Activated CD4-positive, alpha-beta T cell treated with anti-CD3 and anti-CD28 coated beads for 36 hours (primary cell): ENCODE data around the gene SCMH1. TPM values are rescaled to one million over a fixed set of nuclear protein-coding genes. Genes with fewer than 3 reads are reported as not detected.

Experiments
- ATAC-seq: fragments of 200-7000 bp; cut with Tn5 transposase; one replicate; pipeline ENCODE4 v1.10.0; 2021; ENCODE audit warnings: mild to moderate bottlenecking, moderate library complexity
- CTCF ChIA-PET: fragments of 350-600 bp; sonication (Branson Sonifier 250); formaldehyde crosslinking; loops from one replicate; lab custom pipeline; 2021; ENCODE audit warnings: antibody characterized with exemption; lab: Charles Lee
- POLR2A ChIA-PET: fragments of 350-600 bp; sonication (Branson Sonifier 250); formaldehyde crosslinking; loops from one replicate; lab custom pipeline; 2021; ENCODE audit warnings: antibody characterized with exemption, inconsistent platforms; lab: Charles Lee
- DNase-seq: peaks from one replicate; pipeline ENCODE4 v3.0.0-alpha.2; 2020
- H3K27ac Mint-ChIP-seq: one replicate; pipeline ENCODE4 v1.8.0; 2021; ENCODE audit warnings: mixed read lengths
- H3K27me3 Mint-ChIP-seq: one replicate; pipeline ENCODE4 v1.8.0; 2021; ENCODE audit warnings: mixed read lengths
- H3K36me3 Mint-ChIP-seq: one replicate; pipeline ENCODE4 v1.8.0; 2021; ENCODE audit warnings: low read depth, mixed read lengths
- H3K4me1 Mint-ChIP-seq: one replicate; pipeline ENCODE4 v1.8.0; 2021; ENCODE audit warnings: mixed read lengths
- H3K4me3 Mint-ChIP-seq: one replicate; pipeline ENCODE4 v1.8.0; 2021; ENCODE audit warnings: mild to moderate bottlenecking, moderate library complexity, mixed read lengths
- H3K9me3 Mint-ChIP-seq: one replicate; pipeline ENCODE4 v1.8.0; 2021; ENCODE audit warnings: low read depth, mixed read lengths
- intact Hi-C, 2 experiments: fragments of 100-400 bp; cut with DNase I in 1 of 2; cut with micrococcal nuclease in 1 of 2; formaldehyde crosslinking; loops; one replicate each; pipeline versions ENCODE4 v1.14.2 to v1.15.1; 2022 to 2024; cut with DNase I, micrococcal nuclease
- total RNA-seq, 2 experiments: library from RNA; stranded (reverse); gene quantifications; one replicate each; pipeline ENCODE4 v1.2.3, GENCODE V29; 2021

SCMH1 gene
- total RNA-seq, 2 experiments from 2014 or later = 23.7 to 31.0 TPM

- POLR2A ChIA-PET = no interaction called here
- CTCF ChIA-PET = no interaction called here
These were observed 200.4 kb downstream of the SCMH1 start for GRCh38 chr1:41041614-41042270.

GRCh38 chr1:41038110-41038509, 204.0 kb downstream of the SCMH1 start:
- peaks cover 19% of the 10 kb centered on the region for H3K36me3 Mint-ChIP-seq
- no peaks in the 10 kb centered on the region for H3K9me3 Mint-ChIP-seq
- H3K4me1 Mint-ChIP-seq = no peaks in the 10 kb centered on the region
- intact Hi-C loops = loop anchor here in 1 of 2 experiments (10.0 kb wide), 1 partner anchor 207 kb away; the partner anchor contains the start of gene SCMH1
- DNase-seq = no peak
- H3K4me3 Mint-ChIP-seq = no peak overlapping the region
- H3K27me3 Mint-ChIP-seq = no peaks in the 10 kb centered on the region
- no peak overlapping the region for H3K27ac Mint-ChIP-seq
- no peak for ATAC-seq
- ChIA-PET CTCF (no interaction called here), POLR2A (no interaction called here)

More at GRCh38 chr1:41041614-41042270, 200.4 kb downstream of the SCMH1 start:
- Mint-ChIP-seq H3K27ac (no peak overlapping the region), H3K4me3 (no peak overlapping the region), H3K27me3 (no peaks in the 10 kb centered on the region), H3K9me3 (no peaks in the 10 kb centered on the region), H3K4me1 (no peaks in the 10 kb centered on the region), H3K36me3 (peaks cover 27% of the 10 kb centered on the region)
- intact Hi-C loops = no loop called here
- ATAC-seq (no peak), DNase-seq (no peak)

- POLR2A ChIA-PET = no interaction called here
- Mint-ChIP-seq H3K4me3 (no peak overlapping the region), H3K9me3 (no peaks in the 10 kb centered on the region), H3K27me3 (no peaks in the 10 kb centered on the region), H3K36me3 (peaks cover 20% of the 10 kb centered on the region), H3K4me1 (no peaks in the 10 kb centered on the region), H3K27ac (no peak overlapping the region)
- CTCF ChIA-PET = interaction anchor here (0.6 to 0.7 kb wide), 2 partner anchors 34 to 229 kb away, joined by 3 to 4 read pairs; no protein-coding TSS in a partner anchor
- no peak for DNase-seq
- ATAC-seq = no peak
- intact Hi-C loops = loop anchor here in 1 of 2 experiments (10.0 kb wide), 1 partner anchor 207 kb away; the partner anchor contains the start of gene SCMH1
These were observed 204.8 kb downstream of the SCMH1 start for GRCh38 chr1:41037116-41037903.

GRCh38 chr1:41033272-41033671, 208.8 kb downstream of the SCMH1 start:
- ATAC-seq = no peak
- no peak for DNase-seq
- no peak overlapping the region for H3K27ac Mint-ChIP-seq
- ChIA-PET CTCF (interaction anchor here (0.6 kb wide), 1 partner anchor 81 kb away, joined by 4 read pairs; no protein-coding TSS in a partner anchor), POLR2A (no interaction called here)
- H3K27me3 Mint-ChIP-seq = no peaks in the 10 kb centered on the region
- intact Hi-C loops = loop anchor here in 1 of 2 experiments (10.0 kb wide), 1 partner anchor 212 kb away; the partner anchor contains the start of gene SCMH1
- no peaks in the 10 kb centered on the region for H3K9me3 Mint-ChIP-seq
- H3K36me3 Mint-ChIP-seq = peaks cover 34% of the 10 kb centered on the region
- no peaks in the 10 kb centered on the region for H3K4me1 Mint-ChIP-seq
- no peak overlapping the region for H3K4me3 Mint-ChIP-seq

GRCh38 chr1:41032147-41032546, 210.0 kb downstream of the SCMH1 start:
- Mint-ChIP-seq H3K27me3 (no peaks in the 10 kb centered on the region), H3K4me3 (no peak overlapping the region), H3K27ac (no peak overlapping the region), H3K4me1 (no peaks in the 10 kb centered on the region), H3K36me3 (peaks cover 34% of the 10 kb centered on the region), H3K9me3 (no peaks in the 10 kb centered on the region)
- ChIA-PET CTCF (no interaction called here), POLR2A (no interaction called here)
- DNase-seq (no peak), ATAC-seq (no peak)
- intact Hi-C loops = loop anchor here in 1 of 2 experiments (10.0 kb wide), 1 partner anchor 213 kb away; the partner anchor contains the start of gene SCMH1

- intact Hi-C loops = loop anchor here in 1 of 2 experiments (10.0 kb wide), 1 partner anchor 214 kb away; the partner anchor contains the start of gene SCMH1
- CTCF ChIA-PET = no interaction called here
- DNase-seq (no peak), ATAC-seq (no peak)
- Mint-ChIP-seq H3K27ac (no peak overlapping the region), H3K9me3 (no peaks in the 10 kb centered on the region), H3K4me1 (no peaks in the 10 kb centered on the region), H3K36me3 (peaks cover 36% of the 10 kb centered on the region), H3K27me3 (no peaks in the 10 kb centered on the region), H3K4me3 (no peak overlapping the region)
- POLR2A ChIA-PET = no interaction called here
These were observed 211.1 kb downstream of the SCMH1 start for GRCh38 chr1:41030872-41031616.

- POLR2A ChIA-PET = no interaction called here
- ATAC-seq (no peak), DNase-seq (no peak)
- CTCF ChIA-PET = no interaction called here
- Mint-ChIP-seq H3K36me3 (peaks cover 33% of the 10 kb centered on the region), H3K9me3 (no peaks in the 10 kb centered on the region), H3K4me3 (no peak overlapping the region), H3K4me1 (no peaks in the 10 kb centered on the region), H3K27ac (no peak overlapping the region), H3K27me3 (no peaks in the 10 kb centered on the region)
- intact Hi-C loops = no loop called here
These were observed 214.0 kb downstream of the SCMH1 start for GRCh38 chr1:41028034-41028642.

GRCh38 chr1:41025979-41026819, 215.9 kb downstream of the SCMH1 start:
- ChIA-PET POLR2A (interaction anchor here (0.6 kb wide), 1 partner anchor 48 kb away, joined by 5 read pairs; no protein-coding TSS in a partner anchor), CTCF (no interaction called here)
- intact Hi-C loops = no loop called here
- Mint-ChIP-seq H3K4me1 (no peaks in the 10 kb centered on the region), H3K4me3 (no peak overlapping the region), H3K36me3 (peaks cover 21% of the 10 kb centered on the region), H3K9me3 (no peaks in the 10 kb centered on the region), H3K27ac (no peak overlapping the region), H3K27me3 (no peaks in the 10 kb centered on the region)
- ATAC-seq (no peak), DNase-seq (no peak)

- no peak for ATAC-seq
- H3K36me3 Mint-ChIP-seq = peaks cover 12% of the 10 kb centered on the region
- DNase-seq = no peak
- no peak overlapping the region for H3K4me3 Mint-ChIP-seq
- ChIA-PET POLR2A (no interaction called here), CTCF (interaction anchor here (0.6 kb wide), 1 partner anchor 10 kb away, joined by 3 read pairs; no protein-coding TSS in a partner anchor)
- H3K27me3 Mint-ChIP-seq = no peaks in the 10 kb centered on the region
- H3K9me3 Mint-ChIP-seq = no peaks in the 10 kb centered on the region
- H3K27ac Mint-ChIP-seq = no peak overlapping the region
- no peaks in the 10 kb centered on the region for H3K4me1 Mint-ChIP-seq
- intact Hi-C loops = no loop called here
These were observed 217.2 kb downstream of the SCMH1 start for GRCh38 chr1:41024953-41025352.

GRCh38 chr1:41023279-41023990, 218.7 kb downstream of the SCMH1 start:
- H3K27ac Mint-ChIP-seq = no peak overlapping the region
- H3K4me3 Mint-ChIP-seq = no peak overlapping the region
- intact Hi-C loops = no loop called here
- no peaks in the 10 kb centered on the region for H3K9me3 Mint-ChIP-seq
- POLR2A ChIA-PET = no interaction called here
- no peaks in the 10 kb centered on the region for H3K27me3 Mint-ChIP-seq
- DNase-seq (no peak), ATAC-seq (no peak)
- CTCF ChIA-PET = no interaction called here
- H3K36me3 Mint-ChIP-seq = peaks cover 8% of the 10 kb centered on the region
- no peaks in the 10 kb centered on the region for H3K4me1 Mint-ChIP-seq
